Gastrocnemius medialis (tissue), 4 donors: ENCODE results near the gene COL28A1. TPM values are rescaled to one million over a fixed set of nuclear protein-coding genes. Genes with fewer than 3 reads are reported as not detected.

Experiments used
- ATAC-seq, 2 donors: fragments of 150-250 bp; one replicate each; pipeline ENCODE4 v1.9.1; 2016
- DNase-seq, 2 donors: peaks; one replicate each; pipeline ENCODE4 v3.0.0-alpha.2; 2019
- H3K27ac ChIP-seq, 4 donors: fragments of 200-600 bp; sonication (generic); 1 replicate in 1 of 4; 2 replicates in 3 of 4; pipeline ENCODE4 v1.5.1; 2016 to 2018; ENCODE audit warnings: mild to moderate bottlenecking in 2 of 4, moderate library complexity in 1 of 4
- H3K27me3 ChIP-seq, 3 donors: fragments of 200-600 bp; sonication (generic) in 2 of 3; 1 replicate in 1 of 3; 2 replicates in 2 of 3; pipeline versions ENCODE4 v1.5.1 to v1.6.0; 2016 to 2019; ENCODE audit warnings: mild to moderate bottlenecking in 1 of 3, moderate library complexity in 1 of 3
- H3K36me3 ChIP-seq, 2 donors: fragments of 200-600 bp; sonication (generic) in 1 of 2; one replicate each; pipeline ENCODE4 v1.5.1; 2017 to 2018
- H3K4me1 ChIP-seq, 2 donors: fragments of 200-600 bp; sonication (generic) in 1 of 2; one replicate each; pipeline ENCODE4 v1.5.1; 2016 to 2017; ENCODE audit warnings: mild to moderate bottlenecking in 2 of 2
- H3K4me3 ChIP-seq, 4 donors: fragments of 200-600 bp; sonication (generic) in 3 of 4; 1 replicate in 1 of 4; 2 replicates in 3 of 4; pipeline ENCODE4 v1.5.1; 2016 to 2019; ENCODE audit warnings: mild to moderate bottlenecking in 2 of 4
- H3K9me3 ChIP-seq, 3 donors: fragments of 200-600 bp; sonication (generic) in 2 of 3; 1 replicate in 1 of 3; 2 replicates in 2 of 3; pipeline ENCODE4 v1.5.1; 2016 to 2019
- POLR2A ChIP-seq, 2 donors: fragments of 450-650 bp; IDR thresholded peaks; one replicate each; pipeline ENCODE4 v1.6.1; 2017; ENCODE audit warnings: antibody characterized with exemption in 2 of 2, mild to moderate bottlenecking in 2 of 2, moderate library complexity in 2 of 2
- in situ Hi-C, 4 donors: fragments of 200-750 bp; cut with MboI; loops; one replicate each; pipeline versions ENCODE4 v1.15.0 to v1.8.0; 2017; ENCODE audit warnings: low sequenced_read_pairs in 4 of 4
- intact Hi-C: fragments of 100-400 bp; cut with DNase I; formaldehyde crosslinking; loops from one replicate; pipeline ENCODE4 v1.15.1; 2023; ENCODE audit warnings: low total_unique reads
- total RNA-seq, 4 donors: library from RNA; depleted of rRNA; stranded (reverse); fragments of >200 nt; gene quantifications; one replicate each; pipeline versions ENCODE4 v1.1.0 to v1.2.3, GENCODE V29; 2016
- TF ChIP-seq, protein P1 (sequence below), 5 experiments: fragments of 450-650 bp in 3 of 5; fragments of 200-600 bp in 2 of 5; sonication (generic) in 2 of 5; IDR thresholded peaks in 4 of 5; conservative IDR thresholded peaks in 1 of 5; 1 replicate in 4 of 5; 2 replicates in 1 of 5; pipeline ENCODE4 v1.5.1; 2016 to 2019; ENCODE audit warnings: antibody characterized with exemption in 5 of 5, mild to moderate bottlenecking in 3 of 5, moderate library complexity in 3 of 5

Gene COL28A1
- total RNA-seq, 4 donors from 2014 or later, result 0.58 to 15.2 (median 2.0) TPM

DNA sequence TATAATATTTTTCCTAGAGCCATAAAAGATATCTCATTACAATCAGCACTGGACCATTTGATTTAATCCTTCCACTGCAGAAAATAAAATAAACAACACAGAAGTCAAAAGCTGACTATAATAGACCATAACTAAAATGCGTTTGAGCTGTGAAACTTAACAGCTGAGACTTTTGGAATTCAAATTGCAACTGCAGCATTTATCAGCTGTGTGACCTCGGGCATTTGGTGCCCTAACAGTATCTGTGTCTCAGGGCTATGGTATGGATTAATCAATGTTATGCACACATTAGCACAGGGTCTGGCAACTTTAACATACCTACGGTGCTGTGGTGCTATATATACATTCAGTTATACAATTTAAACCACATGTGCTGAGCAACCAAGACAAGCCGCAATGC, 160.1 kb downstream of the COL28A1 start:
- Histone ChIP-seq H3K27ac (no peak overlapping the region), H3K9me3 (no peaks in the 10 kb centered on the region), H3K36me3 (no peaks in the 10 kb centered on the region), H3K4me3 (no peak overlapping the region), H3K4me1 (no peaks in the 10 kb centered on the region), H3K27me3 (no peaks in the 10 kb centered on the region)
- intact Hi-C loops, result no loop called here
- no peak for DNase-seq
- in situ Hi-C loops, result loop anchor here in 1 of 4 donors (25.0 kb wide), 1 partner anchor 263 kb away; no protein-coding TSS in a partner anchor
- ATAC-seq, result no peak
- TF ChIP-seq POLR2A (IDR thresholded peaks at IDR 0.05), result no peak
- TF ChIP-seq, protein P1, sequence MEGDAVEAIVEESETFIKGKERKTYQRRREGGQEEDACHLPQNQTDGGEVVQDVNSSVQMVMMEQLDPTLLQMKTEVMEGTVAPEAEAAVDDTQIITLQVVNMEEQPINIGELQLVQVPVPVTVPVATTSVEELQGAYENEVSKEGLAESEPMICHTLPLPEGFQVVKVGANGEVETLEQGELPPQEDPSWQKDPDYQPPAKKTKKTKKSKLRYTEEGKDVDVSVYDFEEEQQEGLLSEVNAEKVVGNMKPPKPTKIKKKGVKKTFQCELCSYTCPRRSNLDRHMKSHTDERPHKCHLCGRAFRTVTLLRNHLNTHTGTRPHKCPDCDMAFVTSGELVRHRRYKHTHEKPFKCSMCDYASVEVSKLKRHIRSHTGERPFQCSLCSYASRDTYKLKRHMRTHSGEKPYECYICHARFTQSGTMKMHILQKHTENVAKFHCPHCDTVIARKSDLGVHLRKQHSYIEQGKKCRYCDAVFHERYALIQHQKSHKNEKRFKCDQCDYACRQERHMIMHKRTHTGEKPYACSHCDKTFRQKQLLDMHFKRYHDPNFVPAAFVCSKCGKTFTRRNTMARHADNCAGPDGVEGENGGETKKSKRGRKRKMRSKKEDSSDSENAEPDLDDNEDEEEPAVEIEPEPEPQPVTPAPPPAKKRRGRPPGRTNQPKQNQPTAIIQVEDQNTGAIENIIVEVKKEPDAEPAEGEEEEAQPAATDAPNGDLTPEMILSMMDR (IDR thresholded peaks at IDR 0.05 in 4 of 5, conservative IDR thresholded peaks at IDR 0.05 in 1 of 5), result no peak

DNA sequence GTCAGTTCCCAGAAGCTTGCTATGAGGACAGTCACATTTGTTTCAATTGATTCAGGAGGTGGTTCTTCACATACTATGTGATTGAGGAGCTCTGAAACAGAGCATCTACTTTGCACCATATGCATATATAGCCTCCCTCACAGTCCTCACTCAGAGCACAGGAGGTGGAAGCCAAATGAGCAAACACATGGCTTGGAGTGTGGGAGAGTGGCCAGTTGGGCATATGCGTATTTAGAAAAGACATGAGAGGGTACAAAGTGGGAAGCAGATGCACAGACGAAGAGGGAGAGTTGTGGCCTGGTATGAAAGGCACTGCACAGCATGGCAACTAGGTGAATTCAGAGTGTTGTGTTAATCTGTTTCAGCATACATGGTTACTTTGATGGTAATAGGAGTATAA, 165.6 kb downstream of the COL28A1 start:
- intact Hi-C loops, result no loop called here
- DNase-seq (no peak), ATAC-seq (no peak)
- Histone ChIP-seq H3K4me3 (no peak overlapping the region), H3K9me3 (no peaks in the 10 kb centered on the region), H3K27ac (no peak overlapping the region), H3K4me1 (no peaks in the 10 kb centered on the region), H3K27me3 (no peaks in the 10 kb centered on the region), H3K36me3 (peaks cover 0 to 3% of the 10 kb centered on the region in 2 donors)
- in situ Hi-C loops, result no loop called here
- TF ChIP-seq, protein P1 (IDR thresholded peaks at IDR 0.05 in 4 of 5, conservative IDR thresholded peaks at IDR 0.05 in 1 of 5), result no peak

DNA sequence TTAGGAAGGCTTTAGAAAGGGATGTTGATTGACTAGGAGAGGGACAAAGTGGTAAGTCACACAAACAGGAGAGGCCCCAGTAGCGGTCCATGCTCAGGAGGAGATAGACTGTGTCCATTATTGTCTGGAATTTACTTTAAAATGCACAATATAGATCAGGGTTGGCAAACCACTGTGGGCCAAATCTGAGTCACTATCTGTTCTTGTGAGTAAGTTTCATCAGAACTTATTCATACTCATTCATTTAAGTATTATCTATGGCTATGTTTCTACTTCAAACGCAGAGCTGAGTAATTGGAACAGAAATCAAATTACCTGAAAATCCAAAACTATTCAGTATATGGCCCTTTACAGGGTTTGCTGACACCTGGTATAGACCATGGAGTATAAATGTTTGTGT, 166.5 kb downstream of the COL28A1 start:
- intact Hi-C loops (no loop called here), in situ Hi-C loops (no loop called here)
- H3K27me3 ChIP-seq, result no peaks in the 10 kb centered on the region
- peaks cover 0 to 3% of the 10 kb centered on the region in 2 donors for H3K36me3 ChIP-seq
- no peak for DNase-seq
- no peak for ATAC-seq
- no peak overlapping the region for H3K4me3 ChIP-seq
- H3K9me3 ChIP-seq, result no peaks in the 10 kb centered on the region
- no peaks in the 10 kb centered on the region for H3K4me1 ChIP-seq
- H3K27ac ChIP-seq, result no peak overlapping the region
- no peak for TF ChIP-seq POLR2A (IDR thresholded peaks at IDR 0.05)
- TF ChIP-seq, protein P1 (IDR thresholded peaks at IDR 0.05 in 4 of 5, conservative IDR thresholded peaks at IDR 0.05 in 1 of 5), result no peak

DNA sequence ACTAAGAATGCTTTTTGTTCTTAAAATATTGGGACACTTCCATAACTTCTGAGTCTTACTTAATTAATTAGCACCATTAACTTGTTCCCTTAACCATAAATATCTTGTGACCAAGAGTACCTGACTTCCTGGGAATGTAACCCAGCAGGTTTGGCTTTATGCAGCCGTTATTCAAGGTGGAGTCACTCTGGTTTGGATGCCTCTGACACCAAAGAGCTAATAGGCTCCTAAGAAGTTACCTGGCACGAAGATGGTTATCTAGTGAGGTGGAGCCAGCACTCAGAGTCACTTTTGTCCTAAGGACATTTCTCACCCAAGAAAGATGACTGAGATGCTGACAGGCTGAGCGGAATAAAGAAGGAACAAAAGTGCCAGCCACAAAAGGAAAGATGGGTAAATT, 181.0 kb downstream of the COL28A1 start:
- Histone ChIP-seq H3K27ac (no peak overlapping the region), H3K4me3 (no peak overlapping the region), H3K36me3 (no peaks in the 10 kb centered on the region), H3K9me3 (no peaks in the 10 kb centered on the region), H3K27me3 (no peaks in the 10 kb centered on the region), H3K4me1 (no peaks in the 10 kb centered on the region)
- no peak for DNase-seq
- no peak for ATAC-seq
- no peak for TF ChIP-seq POLR2A (IDR thresholded peaks at IDR 0.05)
- TF ChIP-seq, protein P1 (IDR thresholded peaks at IDR 0.05 in 4 of 5, conservative IDR thresholded peaks at IDR 0.05 in 1 of 5), result no peak
- in situ Hi-C loops, result no loop called here
- intact Hi-C loops, result loop anchor here (10.0 kb wide), 1 partner anchor 250 kb away; no protein-coding TSS in a partner anchor

DNA sequence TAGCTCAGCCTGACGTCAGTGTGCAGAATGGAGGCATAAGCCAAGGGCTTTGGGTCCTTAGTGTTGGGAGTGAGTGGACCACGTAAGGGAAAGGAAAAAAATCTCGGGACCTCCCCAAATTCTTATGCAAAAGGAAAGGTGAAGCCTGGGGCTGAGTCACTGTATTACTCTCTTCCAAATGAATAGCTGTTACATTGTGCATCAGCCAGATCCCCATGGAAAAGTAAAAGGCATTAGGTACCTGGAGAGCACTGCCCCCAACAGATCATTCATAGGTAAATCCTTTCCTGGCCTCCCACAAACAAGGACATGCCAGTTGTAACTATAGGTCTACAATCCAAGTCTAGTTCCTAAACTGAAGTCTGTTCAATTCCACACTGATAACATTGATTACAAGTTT, 182.8 kb downstream of the COL28A1 start:
- Histone ChIP-seq H3K27ac (no peak overlapping the region), H3K4me3 (no peak overlapping the region), H3K36me3 (no peaks in the 10 kb centered on the region), H3K9me3 (no peaks in the 10 kb centered on the region), H3K4me1 (no peaks in the 10 kb centered on the region), H3K27me3 (no peaks in the 10 kb centered on the region)
- in situ Hi-C loops (no loop called here), intact Hi-C loops (loop anchor here (10.0 kb wide), 1 partner anchor 248 kb away; no protein-coding TSS in a partner anchor)
- DNase-seq (no peak), ATAC-seq (no peak)
- TF ChIP-seq POLR2A (IDR thresholded peaks at IDR 0.05), result no peak
- TF ChIP-seq, protein P1 (IDR thresholded peaks at IDR 0.05 in 4 of 5, conservative IDR thresholded peaks at IDR 0.05 in 1 of 5), result no peak
